Activated T-helper 1 cell treated with Interleukin-2 at 50 U/mL for 16 hours (primary cell): ENCODE measurements around the gene GNAQ.

ENCODE experiments used
- DNase-seq: peaks from one replicate; pipeline ENCODE4 v3.0.0-alpha.2; 2020; ENCODE audit warnings: low read depth

The GNAQ gene

DNA sequence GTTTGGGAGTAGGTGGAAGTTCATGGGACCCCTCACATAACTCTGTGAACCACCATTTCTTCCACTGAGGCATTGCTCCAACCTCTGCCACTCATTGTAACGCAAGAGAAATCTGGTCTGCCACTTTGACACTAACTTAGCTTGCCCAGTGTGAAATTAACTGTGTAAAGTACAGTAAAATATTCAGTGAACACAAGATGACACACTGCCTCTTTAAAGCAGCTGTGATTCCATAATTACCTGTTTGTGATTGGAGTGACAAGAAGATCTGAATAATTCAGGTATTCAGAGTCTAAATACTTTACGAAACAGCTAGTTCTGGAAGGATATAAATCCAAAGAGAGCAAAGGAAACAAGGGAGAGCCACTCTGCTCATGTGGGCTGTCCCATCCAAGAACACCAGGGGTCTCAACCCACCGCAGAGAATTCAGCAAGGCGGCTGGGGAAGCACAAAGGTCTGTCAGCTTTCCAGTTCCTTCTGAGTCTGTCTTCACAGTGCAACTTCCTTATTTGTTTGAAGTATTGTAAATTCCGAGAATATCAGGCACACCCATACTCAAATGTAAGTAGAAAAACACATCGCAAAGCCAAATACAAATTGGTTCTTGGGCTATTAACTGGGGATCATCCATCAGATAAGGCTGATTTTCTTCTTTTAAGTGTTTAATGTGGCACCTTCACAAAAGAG lies 86.9 kb downstream of the GNAQ start:
- no peak for DNase-seq

GRCh38 chr9:77943057-77943456 lies 88.6 kb downstream of the GNAQ start:
- DNase-seq, result no peak

GRCh38 chr9:77939149-77939668 lies 92.4 kb downstream of the GNAQ start:
- no peak for DNase-seq

DNA sequence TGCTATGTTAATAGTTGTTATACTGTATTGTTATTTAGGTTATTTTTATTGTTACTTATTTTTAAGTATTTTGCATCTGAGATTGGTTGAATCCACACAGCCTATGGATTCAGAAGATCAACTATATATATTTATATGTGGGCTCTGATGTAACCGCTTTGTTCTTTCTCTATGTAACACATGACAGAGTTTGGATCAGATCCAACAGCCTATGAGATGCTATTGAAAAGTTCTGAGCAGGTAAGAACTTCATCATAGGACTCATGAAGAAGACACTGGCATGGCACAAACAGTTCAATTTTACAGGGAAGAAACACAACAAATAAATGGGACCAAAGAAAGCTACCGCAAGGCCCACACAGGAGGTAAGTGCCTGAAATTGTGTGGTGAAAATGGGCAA lies 93.4 kb downstream of the GNAQ start:
- DNase-seq, result no peak

GRCh38 chr9:77935974-77936373 lies 95.6 kb downstream of the GNAQ start:
- no peak for DNase-seq

DNA sequence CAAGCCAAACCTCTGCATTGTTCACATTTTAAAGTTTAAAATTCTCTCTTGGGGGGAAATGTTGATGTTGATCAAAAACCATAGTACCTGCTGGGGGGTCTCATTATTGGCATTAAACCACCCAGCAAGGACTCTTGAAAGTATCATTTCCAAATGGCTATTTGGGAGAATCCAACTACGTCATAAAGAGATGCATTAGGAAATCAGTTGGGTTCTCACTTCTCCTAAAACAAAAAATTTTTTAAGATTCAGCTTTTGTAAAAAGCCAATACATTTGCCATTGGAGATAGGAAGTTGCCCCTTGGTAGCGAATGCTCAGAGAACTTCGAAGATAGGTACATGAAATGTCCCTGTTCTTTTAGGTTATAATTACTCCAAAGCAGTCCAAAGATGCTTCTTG lies 96.4 kb downstream of the GNAQ start:
- no peak for DNase-seq

DNA sequence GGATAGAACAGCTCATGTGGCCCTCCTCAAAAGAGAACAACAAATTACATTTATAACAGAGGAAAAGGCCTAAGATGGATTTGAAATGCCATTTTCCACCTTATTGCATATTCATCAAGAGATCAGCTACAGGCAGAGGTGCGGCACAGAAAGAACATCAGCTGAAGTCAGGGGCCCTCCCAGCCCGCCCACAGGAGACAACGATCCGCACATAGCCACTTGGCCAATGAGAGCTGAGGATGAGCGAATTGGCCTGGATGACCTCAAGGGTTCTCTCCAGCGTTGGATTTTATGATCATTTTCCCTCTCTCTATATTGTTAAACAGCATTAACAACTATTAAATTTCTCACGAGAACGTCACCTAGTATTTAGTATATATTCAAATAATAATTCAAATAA lies 97.6 kb downstream of the GNAQ start:
- DNase-seq, result no peak

GRCh38 chr9:77933019-77933418 lies 98.6 kb downstream of the GNAQ start:
- DNase-seq, result no peak

- DNase-seq, result no peak
These were observed 101.7 kb downstream of the GNAQ start for GRCh38 chr9:77929942-77930341.

DNA sequence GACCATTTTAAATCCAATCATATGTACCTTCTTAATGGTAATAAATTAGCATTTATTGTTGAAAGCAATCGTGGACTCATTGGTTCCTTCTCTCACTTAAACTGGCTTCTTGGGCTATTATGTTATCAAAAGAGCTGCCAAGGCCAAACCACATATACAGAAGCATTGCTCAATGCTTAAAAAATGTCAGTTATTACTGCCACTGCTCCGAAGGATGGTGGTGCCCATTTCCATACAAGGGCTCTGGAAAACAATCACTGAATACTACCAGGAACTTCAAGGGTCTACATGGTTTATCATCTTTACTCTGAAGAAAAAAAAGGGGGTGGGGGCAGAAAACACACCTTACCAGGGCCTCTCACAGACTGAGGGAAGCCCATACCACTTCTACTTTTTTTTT lies 104.3 kb downstream of the GNAQ start:
- no peak for DNase-seq

- DNase-seq, result no peak
These were observed 105.2 kb downstream of the GNAQ start for GRCh38 chr9:77926371-77926878.

GRCh38 chr9:77922591-77922990 lies 109.0 kb downstream of the GNAQ start:
- DNase-seq, result no peak

GRCh38 chr9:77917800-77918199 lies 113.8 kb downstream of the GNAQ start:
- no peak for DNase-seq

DNA sequence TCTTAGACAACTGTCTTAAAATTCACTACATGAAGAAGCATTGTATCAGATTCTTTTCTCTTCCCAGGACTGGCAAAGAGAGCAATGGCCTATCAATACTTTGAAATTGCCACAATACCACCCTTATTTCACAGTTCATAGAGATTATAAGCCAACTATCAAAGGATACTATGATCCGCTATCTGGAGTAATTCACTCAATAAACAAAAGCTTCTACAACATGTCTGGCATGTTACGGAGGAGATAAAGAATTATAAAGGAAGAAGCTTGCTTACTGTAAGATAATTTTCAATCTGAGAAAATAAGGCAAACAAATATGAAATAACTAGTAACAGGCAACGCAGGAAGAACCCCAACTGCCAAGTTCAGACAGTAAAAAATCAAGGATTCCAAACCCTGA lies 114.8 kb downstream of the GNAQ start:
- DNase-seq, result no peak

DNA sequence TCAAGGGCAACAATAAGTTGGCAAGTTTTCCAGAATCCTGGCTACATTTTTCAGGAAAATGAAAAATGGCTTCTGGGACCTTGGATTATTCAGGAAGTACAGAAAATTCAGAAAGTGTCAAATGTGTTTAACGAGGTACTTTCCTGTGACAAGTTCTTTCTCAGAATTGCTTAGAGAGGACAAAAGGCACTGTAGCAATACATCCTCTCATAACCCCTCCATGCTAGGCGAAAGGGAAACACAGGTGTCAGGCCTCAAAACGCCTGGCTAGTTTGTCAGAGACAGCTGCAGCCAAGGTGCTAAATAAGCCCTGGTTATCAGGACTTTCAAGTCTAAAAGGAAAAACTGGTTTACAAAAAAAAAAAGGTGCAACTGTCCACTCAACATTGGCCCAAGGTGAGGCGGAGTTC lies 115.2 kb downstream of the GNAQ start:
- DNase-seq, result no peak

GRCh38 chr9:77915744-77916143 lies 115.9 kb downstream of the GNAQ start:
- DNase-seq, result no peak

DNA sequence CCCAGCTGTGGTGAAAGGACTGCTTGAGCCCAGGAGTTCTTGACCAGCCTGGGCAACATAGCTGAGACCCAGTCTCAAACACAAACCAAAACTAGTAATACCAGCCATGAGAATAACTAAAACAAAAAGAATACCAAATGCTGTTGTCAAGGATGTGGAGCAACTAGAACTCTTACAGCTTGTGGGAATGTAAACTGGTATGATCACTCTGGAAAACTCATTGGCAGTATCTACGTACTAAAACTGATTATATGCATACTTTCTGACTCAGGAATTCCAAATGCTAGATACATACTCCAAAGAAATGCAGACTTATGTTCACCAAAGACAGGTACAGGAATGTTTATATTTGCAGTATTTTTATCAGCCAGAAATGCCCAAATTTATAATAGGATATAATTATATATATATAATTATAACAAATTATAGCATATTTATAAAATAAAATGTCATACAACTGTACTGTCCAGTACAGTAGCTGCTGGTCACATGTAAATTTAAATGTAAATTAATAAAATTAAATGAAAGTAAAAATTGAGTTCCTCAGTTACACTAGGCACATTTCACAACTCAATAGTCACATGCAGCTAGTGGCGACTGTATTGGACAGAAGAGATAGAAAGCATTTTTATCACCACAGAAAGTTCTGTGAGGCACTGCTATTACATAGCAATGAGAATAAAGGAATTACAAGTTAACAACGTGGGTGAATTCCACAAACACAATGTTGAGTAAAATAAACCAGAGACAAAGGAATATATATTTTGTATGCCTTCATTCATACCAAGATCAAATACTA lies 118.5 kb downstream of the GNAQ start:
- no peak for DNase-seq

DNA sequence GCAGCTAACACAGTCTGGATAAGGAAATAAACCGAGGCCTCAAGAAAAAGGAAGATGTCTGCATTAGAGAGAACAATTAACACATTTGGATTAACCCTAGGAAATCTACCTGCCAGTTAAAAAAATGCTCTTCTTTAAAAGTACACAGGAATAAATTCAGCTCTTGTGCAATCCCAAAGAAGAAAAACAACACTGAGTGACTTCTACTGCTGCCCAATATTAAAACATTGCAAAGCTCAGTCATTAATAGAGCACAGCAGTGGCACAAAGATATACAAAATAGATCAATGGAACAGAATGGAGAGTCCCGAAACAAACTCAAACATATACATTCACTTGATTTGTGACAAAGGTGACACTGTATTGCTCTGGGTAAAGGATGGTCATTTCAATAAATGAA lies 119.7 kb downstream of the GNAQ start:
- DNase-seq, result no peak

- no peak for DNase-seq
These were observed 121.4 kb downstream of the GNAQ start for GRCh38 chr9:77910194-77910621.

DNA sequence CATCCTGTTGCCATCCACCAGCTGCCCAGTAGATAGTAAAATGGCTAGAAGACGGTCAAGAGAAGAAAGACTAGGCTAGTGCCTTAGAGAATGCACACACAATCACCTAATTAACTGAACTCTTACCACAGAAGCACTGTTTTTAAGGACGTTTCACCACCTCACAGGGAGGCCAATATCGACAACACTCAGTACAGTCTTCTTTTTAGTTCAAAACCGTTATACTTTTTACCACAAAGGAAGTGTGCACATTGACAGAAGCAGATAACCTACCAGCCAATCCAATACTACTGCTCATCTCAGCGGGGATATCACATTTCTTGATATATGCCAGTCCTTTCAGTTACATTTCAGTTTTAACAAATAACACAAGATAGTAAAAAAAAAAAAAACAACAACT lies 122.3 kb downstream of the GNAQ start:
- DNase-seq, result no peak

DNA sequence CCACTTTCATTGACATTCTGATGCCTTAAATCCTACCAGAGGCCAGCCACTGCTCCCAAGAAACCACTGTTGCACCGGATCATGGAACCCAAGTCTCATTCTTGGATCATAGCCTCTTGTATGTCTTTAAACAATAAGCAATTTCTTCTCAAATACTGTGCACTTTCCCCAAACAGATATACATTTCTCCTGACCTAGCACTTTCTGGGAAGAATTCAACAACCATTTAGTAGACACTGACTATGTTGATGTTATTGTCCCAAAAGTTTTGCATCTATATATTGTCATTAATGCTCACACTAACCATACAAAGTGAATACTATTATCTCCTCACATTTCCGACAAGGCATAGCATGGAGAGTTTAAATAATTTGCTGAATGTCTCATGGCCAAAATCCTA lies 123.3 kb downstream of the GNAQ start:
- no peak for DNase-seq

DNA sequence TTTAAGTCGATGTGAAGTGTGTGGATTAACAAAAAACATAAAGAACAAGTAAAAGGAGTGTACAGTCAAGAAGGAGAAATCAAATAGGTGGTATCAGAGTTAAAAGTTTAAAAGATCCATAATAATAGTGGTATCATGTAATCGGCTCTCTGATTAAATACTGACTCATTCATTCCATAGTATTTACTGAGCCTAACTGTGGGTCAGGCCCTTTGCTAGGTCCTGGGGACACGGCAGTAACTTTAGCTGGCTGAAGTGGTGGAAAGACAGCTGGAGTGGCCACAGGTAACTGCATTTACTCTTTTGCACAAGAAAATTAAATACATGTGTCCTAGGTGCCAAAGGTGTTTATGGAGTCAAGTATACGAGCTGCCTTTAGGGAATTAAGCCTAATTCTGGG lies 124.0 kb downstream of the GNAQ start:
- DNase-seq, result no peak

- DNase-seq, result no peak
These were observed 124.6 kb downstream of the GNAQ start for GRCh38 chr9:77906991-77907390.
